Measurements from ENCODE around the gene SPHK2. TPM values are rescaled to one million over a fixed set of nuclear protein-coding genes. Genes with fewer than 3 reads are reported as not detected.

Gene SPHK2
- total and polyA plus RNA-seq, 2 of the 8 experiments (the other 6 are each of a cell fraction or from before 2014, with no cell fraction given), result 43.9 to 60.9 TPM

GRCh38 chr19:48627865-48628314, 8.6 kb downstream of the SPHK2 start:
- ChIA-PET CTCF (ENCODE audit: partially characterized antibody) (interaction anchor here (0.8 kb wide), 1 partner anchor 11 kb away, joined by 5 read pairs; no protein-coding TSS in a partner anchor), POLR2A (ENCODE audit: partially characterized antibody) (interaction anchor here (1.0 to 30.9 kb wide), 5 partner anchors 9 to 138 kb away, joined by 3 to 788 read pairs (median 3); partner anchors contain the start of genes CA11, DBP, FAM83E and RPL18)
- Histone ChIP-seq H3K18ac (ENCODE audit: extremely low read depth, low read length) (no peak overlapping the region; the same call in 1 of the 2 replicates), H3K4ac (replicated peaks; ENCODE audit: insufficient read length, low read depth, low read length) (no peak overlapping the region), H2BK5ac (ENCODE audit: low read depth, low read length) (no peak overlapping the region), H3K14ac (ENCODE audit: insufficient read length) (no peak overlapping the region), H3K79me2 (ENCODE audit: control insufficient read depth in 1 of 2, insufficient read depth in 2 of 2, low read length in 2 of 2) (peaks cover 0 to 13% of the 10 kb centered on the region in 2 experiments; a peak in 3 of 4 replicates), H3K27me3 (replicated peaks in 1 of 4; ENCODE audit: control insufficient read depth in 3 of 4, extremely low read depth in 1 of 4, insufficient read depth in 3 of 4, low read length in 3 of 4) (no peaks in the 10 kb centered on the region), H3K79me1 (ENCODE audit: low read depth, low read length) (no peaks in the 10 kb centered on the region), H2BK20ac (ENCODE audit: low read length) (no peak overlapping the region), H3K27ac (ENCODE audit: low read depth, low read length) (no peak overlapping the region), H4K5ac (ENCODE audit: insufficient read length, low read depth, low read length) (no peak overlapping the region), H4K20me1 (replicated peaks in 1 of 2; ENCODE audit: control insufficient read depth in 1 of 2, insufficient read depth in 2 of 2, low read length in 2 of 2) (peaks cover 2 to 11% of the 10 kb centered on the region in 2 experiments), H4K8ac (ENCODE audit: extremely low read depth, insufficient read depth, low read length) (no peak overlapping the region), H3K4me2 (ENCODE audit: insufficient read depth in 1 of 2, low read depth in 2 of 2, low read length in 2 of 2) (no peak overlapping the region), H3K4me1 (replicated peaks in 1 of 4; ENCODE audit: control insufficient read depth in 3 of 4, insufficient read depth in 4 of 4, low read length in 3 of 4) (peaks cover 0 to 27% (median 18%) of the 10 kb centered on the region in 4 experiments; a peak in 6 of 7 replicates), H2AK5ac (ENCODE audit: low read depth, low read length) (no peak overlapping the region), H4K91ac (replicated peaks; ENCODE audit: insufficient read length, low read length) (no peak overlapping the region), H3K36me3 (ENCODE audit: control insufficient read depth in 2 of 4, insufficient read depth in 4 of 4, low read length in 3 of 4) (peaks cover 0 to 11% (median 1%) of the 10 kb centered on the region in 4 experiments; a peak in 1 of 8 replicates), H3K4me3 (ENCODE audit: extremely low read depth in 1 of 4, insufficient read depth in 2 of 4, low read depth in 3 of 4, low read length in 4 of 4) (no peak overlapping the region), H2AFZ (ENCODE audit: low read length) (no peak overlapping the region), H3K23ac (ENCODE audit: insufficient read length) (no peak overlapping the region), H2BK15ac (ENCODE audit: low read length) (no peak overlapping the region), H3K9ac (replicated peaks in 1 of 4; ENCODE audit: extremely low read depth in 1 of 4, low read depth in 3 of 4, low read length in 3 of 4) (no peak overlapping the region), H2BK12ac (ENCODE audit: low read depth, low read length) (no peak overlapping the region), H3K9me3 (ENCODE audit: insufficient read depth in 2 of 2, low read depth in 1 of 2, low read length in 1 of 2) (no peaks in the 10 kb centered on the region), H3K23me2 (ENCODE audit: low read depth, low read length) (peaks cover 22% of the 10 kb centered on the region), H3K56ac (replicated peaks; ENCODE audit: insufficient read length, low read depth, low read length) (no peak overlapping the region), H2BK120ac (replicated peaks; ENCODE audit: low read depth, low read length) (no peak overlapping the region)
- FAIRE-seq, result no peak
- whole genome bisulfite sequencing, 2 experiments (ENCODE audit: extremely low coverage in 1 of 2, insufficient coverage in 1 of 2, insufficient read length in 1 of 2, insufficient replicate concordance in 2 of 2, low coverage in 1 of 2, low lambda C conversion rate in 2 of 2, missing lambda C conversion rate in 1 of 2), result 90% methylated on average over 17 of the region's 17 CpGs; no CpG with 5 or more reads in 1 of the 2 experiments
- DNase-seq (ENCODE audit: low read depth in 1 of 2, low spot score in 2 of 2), result no peak
- TF ChIP-seq TAF7 (optimal IDR thresholded peaks at IDR 0.05; ENCODE audit: borderline replicate concordance, low read depth, low read length) (no peak), TCF12 (IDR thresholded peaks at IDR 0.05; ENCODE audit: low read depth, low read length) (no peak), CTBP2 (IDR thresholded peaks at IDR 0.05; ENCODE audit: borderline replicate concordance, insufficient read depth, insufficient read length, low read length) (no peak), NRF1 (IDR thresholded peaks at IDR 0.05; ENCODE audit: low read depth, low read length) (no peak), SUZ12 (IDR thresholded peaks at IDR 0.05; ENCODE audit: low read length) (no peak), RXRA (IDR thresholded peaks at IDR 0.05; ENCODE audit: insufficient read depth, low read depth, low read length) (no peak), SAP30 (IDR thresholded peaks at IDR 0.05; ENCODE audit: insufficient read depth, insufficient replicate concordance, low read length) (no peak), CREB1 (IDR thresholded peaks at IDR 0.05) (no peak), HDAC6 (IDR thresholded peaks at IDR 0.05; ENCODE audit: low read depth, low read length) (no peak), POLR2A (IDR thresholded peaks at IDR 0.05; ENCODE audit: control extremely low read depth in 1 of 2, low read depth in 2 of 2, low read length in 2 of 2) (no peak), EZH2 (IDR thresholded peaks at IDR 0.05; ENCODE audit: low read depth, low read length, severe bottlenecking) (no peak), BACH1 (IDR thresholded peaks at IDR 0.05; ENCODE audit: low read length) (no peak)
- TF ChIP-seq, protein P1, sequence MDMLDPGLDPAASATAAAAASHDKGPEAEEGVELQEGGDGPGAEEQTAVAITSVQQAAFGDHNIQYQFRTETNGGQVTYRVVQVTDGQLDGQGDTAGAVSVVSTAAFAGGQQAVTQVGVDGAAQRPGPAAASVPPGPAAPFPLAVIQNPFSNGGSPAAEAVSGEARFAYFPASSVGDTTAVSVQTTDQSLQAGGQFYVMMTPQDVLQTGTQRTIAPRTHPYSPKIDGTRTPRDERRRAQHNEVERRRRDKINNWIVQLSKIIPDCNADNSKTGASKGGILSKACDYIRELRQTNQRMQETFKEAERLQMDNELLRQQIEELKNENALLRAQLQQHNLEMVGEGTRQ (IDR thresholded peaks at IDR 0.05; ENCODE audit: low read length), result no peak

Data from H1 (cell line).